Common myeloid progenitor, CD34-positive (primary cell): Measurements from ENCODE around the gene ACSBG1.

Experiments
- CTCF ChIA-PET: fragments of 350-600 bp; sonication (Branson Sonifier 250); formaldehyde crosslinking; loops from one replicate; lab custom pipeline; 2021; ENCODE audit warnings: antibody characterized with exemption; lab: Charles Lee
- POLR2A ChIA-PET: fragments of 350-600 bp; sonication (Branson Sonifier 250); formaldehyde crosslinking; loops from one replicate; lab custom pipeline; 2021; ENCODE audit warnings: antibody characterized with exemption; lab: Charles Lee
- DNase-seq, 3 donors: peaks; one replicate each; pipeline versions ENCODE4 v3.0.0 to v3.0.0-alpha.2; 2013
- H3K27ac ChIP-seq, 2 experiments: 1 replicate in 1 of 2; 2 replicates in 1 of 2; pipeline ENCODE4 v1.7.0; 2013; ENCODE audit warnings: inconsistent platforms in 2 of 2, low read length in 2 of 2, mild to moderate bottlenecking in 2 of 2, low read depth in 1 of 2, moderate library complexity in 1 of 2; ENCODE audit not compliant: severe bottlenecking in 2 of 2, insufficient read depth in 1 of 2, poor library complexity in 1 of 2
- H3K27me3 ChIP-seq, 5 experiments: replicated peaks in 2 of 5; 1 replicate in 3 of 5; 2 replicates in 2 of 5; pipeline versions ENCODE4 v1.6.1 to v1.7.0; 2013; ENCODE audit warnings: low read length in 4 of 5, mild to moderate bottlenecking in 2 of 5, moderate library complexity in 2 of 5, inconsistent platforms in 1 of 5; ENCODE audit not compliant: insufficient read depth in 5 of 5, control insufficient read depth in 4 of 5
- H3K36me3 ChIP-seq, 4 experiments: 1 replicate in 2 of 4; 2 replicates in 2 of 4; pipeline versions ENCODE4 v1.6.1 to v1.7.0; 2013; ENCODE audit warnings: low read length in 3 of 4, control low read depth in 1 of 4, mild to moderate bottlenecking in 1 of 4; ENCODE audit not compliant: control insufficient read depth in 4 of 4, insufficient read depth in 4 of 4
- H3K4me1 ChIP-seq, 4 experiments: 1 replicate in 3 of 4; 2 replicates in 1 of 4; pipeline versions ENCODE4 v1.6.1 to v1.7.1; 2013; ENCODE audit warnings: low read length in 3 of 4, mild to moderate bottlenecking in 3 of 4, control low read depth in 1 of 4, inconsistent platforms in 1 of 4, moderate library complexity in 1 of 4; ENCODE audit not compliant: control insufficient read depth in 4 of 4, insufficient read depth in 4 of 4; ENCODE audit errors: control extremely low read depth in 1 of 4
- H3K4me3 ChIP-seq, 7 experiments: 1 replicate in 4 of 7; 2 replicates in 3 of 7; pipeline versions ENCODE4 v1.5.1 to v1.7.0; 2013; ENCODE audit warnings: mild to moderate bottlenecking in 7 of 7, low read length in 6 of 7, moderate library complexity in 6 of 7, inconsistent platforms in 2 of 7, low read depth in 2 of 7, control low read depth in 1 of 7; ENCODE audit not compliant: insufficient read depth in 4 of 7, control insufficient read depth in 1 of 7; ENCODE audit errors: extremely low read depth in 1 of 7
- H3K9me3 ChIP-seq, 5 experiments: 1 replicate in 4 of 5; 2 replicates in 1 of 5; pipeline versions ENCODE4 v1.6.1 to v1.7.1; 2013; ENCODE audit warnings: low read length in 4 of 5, mild to moderate bottlenecking in 2 of 5, inconsistent platforms in 1 of 5, low read depth in 1 of 5, moderate library complexity in 1 of 5; ENCODE audit not compliant: control insufficient read depth in 4 of 5, insufficient read depth in 2 of 5; ENCODE audit errors: control extremely low read depth in 1 of 5
- WGBS: methylation state at CpG from one replicate; pipeline ENCODE4 v1.1.5; 2013; ENCODE audit not compliant: insufficient coverage; 5-methylcytosine and 5-hydroxymethylcytosine counted together

The ACSBG1 gene

DNA sequence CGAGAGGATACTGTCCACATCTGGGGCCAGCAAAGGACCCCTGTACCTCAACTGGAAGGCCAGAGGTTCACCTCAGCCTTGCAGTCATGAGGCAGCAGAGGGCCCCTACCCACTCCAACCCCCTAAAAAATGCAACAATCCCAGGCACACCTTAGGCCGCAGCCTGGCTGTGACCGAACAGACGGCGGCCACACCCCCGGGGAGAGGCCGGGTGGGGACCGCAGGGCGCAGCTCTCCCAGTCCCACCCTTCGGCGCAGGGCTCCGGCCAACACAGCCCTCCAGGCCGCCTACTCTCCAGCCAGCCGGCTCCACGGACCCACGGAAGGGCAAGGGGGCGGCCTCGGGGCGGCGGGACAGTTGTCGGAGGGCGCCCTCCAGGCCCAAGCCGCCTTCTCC, 29.5 kb upstream of the ACSBG1 start:
- H3K36me3 ChIP-seq, result no peaks in the 10 kb centered on the region
- no peaks in the 10 kb centered on the region for H3K9me3 ChIP-seq
- no peak overlapping the region for H3K27ac ChIP-seq
- CTCF ChIA-PET, result no interaction called here
- H3K4me3 ChIP-seq, result peak overlapping the region in 5 of 7 experiments; percentile 28 to 66 (median 43)
- WGBS, result 93% methylated on average over 14 of the region's 23 CpGs
- H3K4me1 ChIP-seq, result peaks cover 0 to 13% (median 8%) of the 10 kb centered on the region in 4 experiments
- DNase-seq, result no peak
- POLR2A ChIA-PET, result interaction anchor here (0.5 to 1.2 kb wide), 2 partner anchors 36 to 115 kb away, joined by 4 to 6 read pairs; partner anchors contain the start of genes IDH3A and SKIC8
- peaks cover 0 to 5% (median 0%) of the 10 kb centered on the region in 5 experiments for H3K27me3 ChIP-seq

DNA sequence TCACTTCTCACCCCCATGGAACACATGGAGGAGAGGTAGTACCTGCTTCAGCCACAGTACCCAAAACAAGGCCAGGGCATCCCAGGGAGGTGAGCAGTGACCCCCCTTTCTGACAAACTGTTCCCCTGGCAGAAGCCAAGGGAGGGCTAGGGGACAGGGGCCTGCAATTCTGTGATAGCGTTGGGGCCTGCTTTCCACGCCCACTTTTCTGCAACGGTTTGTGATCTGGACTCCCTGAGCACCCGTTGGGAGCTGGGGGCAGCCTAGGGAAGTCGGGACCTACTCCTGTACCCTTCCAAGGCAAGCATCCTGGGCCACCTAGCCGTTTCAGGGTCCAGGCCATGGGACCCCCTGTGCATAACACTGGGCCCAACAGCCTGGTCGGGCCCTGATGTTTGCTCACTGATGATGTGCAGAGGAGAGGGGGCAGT, 29.0 kb upstream of the ACSBG1 start:
- no peak overlapping the region for H3K4me3 ChIP-seq
- WGBS, result 97% methylated on average over 7 of the region's 7 CpGs
- no peaks in the 10 kb centered on the region for H3K36me3 ChIP-seq
- CTCF ChIA-PET, result no interaction called here
- POLR2A ChIA-PET, result interaction anchor here (0.5 to 1.2 kb wide), 2 partner anchors 36 to 114 kb away, joined by 4 to 6 read pairs; partner anchors contain the start of genes IDH3A and SKIC8
- H3K27ac ChIP-seq, result no peak overlapping the region
- H3K4me1 ChIP-seq, result peaks cover 0 to 13% (median 8%) of the 10 kb centered on the region in 4 experiments
- H3K9me3 ChIP-seq, result no peaks in the 10 kb centered on the region
- DNase-seq, result peak; percentile 7 to 62 (median 45)
- H3K27me3 ChIP-seq, result peaks cover 0 to 5% (median 0%) of the 10 kb centered on the region in 5 experiments

DNA sequence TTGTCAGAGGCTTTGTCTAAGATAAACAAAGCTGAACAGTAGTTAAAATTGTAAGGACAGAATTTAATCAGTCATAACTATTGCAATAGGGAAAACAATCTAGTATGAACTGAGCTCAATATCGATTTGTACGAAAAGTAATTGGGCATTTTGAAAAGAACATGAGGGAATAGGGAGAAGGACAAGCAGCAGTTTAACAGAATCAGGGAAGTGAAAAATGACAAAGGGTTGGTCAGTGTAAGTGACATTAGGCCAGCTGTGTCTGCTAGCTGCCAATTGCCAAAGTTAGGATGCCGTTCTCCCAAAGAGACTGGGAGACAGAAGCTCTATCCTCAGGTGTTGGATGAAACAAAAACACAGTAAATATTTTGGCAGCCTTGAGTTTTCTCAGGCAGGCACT, 26.7 kb upstream of the ACSBG1 start:
- WGBS, result 86% methylated on average over 1 of the region's 3 CpGs
- Histone ChIP-seq H3K36me3 (no peaks in the 10 kb centered on the region), H3K27me3 (peaks cover 0 to 5% (median 0%) of the 10 kb centered on the region in 5 experiments), H3K4me3 (no peak overlapping the region), H3K27ac (no peak overlapping the region), H3K4me1 (peaks cover 0 to 13% (median 8%) of the 10 kb centered on the region in 4 experiments), H3K9me3 (no peaks in the 10 kb centered on the region)
- ChIA-PET CTCF (interaction anchor here (1.0 to 1.5 kb wide), 2 partner anchors 15 to 21 kb away, joined by 3 to 4 read pairs; no protein-coding TSS in a partner anchor), POLR2A (interaction anchor here (0.7 kb wide), 1 partner anchor 54 kb away, joined by 3 read pairs; no protein-coding TSS in a partner anchor)
- DNase-seq, result no peak

DNA sequence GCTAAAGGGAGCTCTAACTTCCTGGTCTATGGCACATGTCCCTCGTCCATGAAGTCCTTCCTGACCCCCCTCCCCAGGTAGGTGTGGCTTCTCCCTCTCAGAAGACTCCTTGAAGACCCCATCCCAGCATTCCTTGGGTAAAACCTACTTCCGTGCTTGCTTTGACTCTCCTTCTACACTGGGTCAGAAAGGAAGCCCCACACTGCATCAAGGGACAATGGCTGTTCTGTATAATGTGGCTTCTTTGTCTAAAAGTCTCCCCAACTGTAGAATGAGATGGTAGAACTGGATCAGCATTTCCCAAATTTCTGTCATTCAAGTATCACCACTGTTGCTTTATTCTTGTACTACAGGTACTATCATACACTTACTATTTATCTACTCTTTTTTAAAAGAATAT, 26.1 kb upstream of the ACSBG1 start:
- H3K9me3 ChIP-seq, result no peaks in the 10 kb centered on the region
- no peak overlapping the region for H3K27ac ChIP-seq
- H3K4me3 ChIP-seq, result no peak overlapping the region
- peaks cover 0 to 11% (median 8%) of the 10 kb centered on the region in 4 experiments for H3K4me1 ChIP-seq
- H3K27me3 ChIP-seq, result peaks cover 0 to 3% (median 0%) of the 10 kb centered on the region in 5 experiments
- no peaks in the 10 kb centered on the region for H3K36me3 ChIP-seq
- no peak for DNase-seq
- CTCF ChIA-PET, result interaction anchor here (1.0 to 1.5 kb wide), 2 partner anchors 15 to 20 kb away, joined by 3 to 4 read pairs; no protein-coding TSS in a partner anchor
- POLR2A ChIA-PET, result interaction anchor here (0.6 kb wide), 1 partner anchor 100 kb away, joined by 3 read pairs; no protein-coding TSS in a partner anchor
- WGBS, result 96% methylated on average over 2 of the region's 2 CpGs

DNA sequence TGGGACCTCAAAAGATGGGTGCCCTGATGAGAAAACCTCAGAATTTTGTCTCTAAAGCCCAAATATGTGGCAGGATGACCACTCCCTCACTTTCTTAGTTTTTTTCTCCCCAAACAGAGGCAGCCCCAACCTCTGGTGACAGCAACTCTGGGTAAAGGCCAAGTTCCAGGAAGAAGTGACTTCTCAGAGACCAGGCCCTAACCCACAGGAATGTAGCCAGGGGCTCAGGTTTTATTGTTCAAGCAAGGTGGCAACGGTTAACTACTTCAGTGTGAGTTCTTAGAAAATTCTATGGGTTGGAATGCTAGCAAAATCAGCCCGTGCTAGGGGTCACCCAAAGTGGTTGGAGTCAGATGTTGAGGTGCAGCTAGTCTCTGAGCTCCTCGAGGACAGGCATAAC, 24.9 kb upstream of the ACSBG1 start:
- WGBS, result 100% methylated on average over 2 of the region's 3 CpGs
- CTCF ChIA-PET, result interaction anchor here (1.8 kb wide), 1 partner anchor 18 kb away, joined by 4 read pairs; no protein-coding TSS in a partner anchor
- no peaks in the 10 kb centered on the region for H3K9me3 ChIP-seq
- H3K27ac ChIP-seq, result no peak overlapping the region
- H3K4me1 ChIP-seq, result peaks cover 0 to 3% (median under 1%) of the 10 kb centered on the region in 4 experiments
- no peak overlapping the region for H3K4me3 ChIP-seq
- H3K36me3 ChIP-seq, result no peaks in the 10 kb centered on the region
- POLR2A ChIA-PET, result no interaction called here
- no peaks in the 10 kb centered on the region for H3K27me3 ChIP-seq
- DNase-seq, result no peak

DNA sequence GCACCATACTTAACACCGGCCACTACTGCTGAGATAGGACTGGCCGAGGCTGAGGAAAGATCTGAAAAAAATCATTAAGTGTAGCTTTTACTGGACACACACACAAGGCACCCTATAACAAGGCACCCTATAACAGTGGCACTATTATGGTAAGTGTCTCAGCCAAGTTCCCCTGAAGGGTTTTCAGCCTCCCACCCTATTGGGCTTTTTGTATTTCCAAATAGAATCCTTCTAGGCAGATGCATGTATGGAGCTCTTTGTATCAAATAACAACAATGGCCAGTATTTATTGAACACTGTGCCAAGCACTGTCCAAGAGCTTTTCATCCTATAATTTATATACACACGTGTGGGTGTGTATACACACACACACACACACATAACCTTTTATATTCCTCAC, 23.3 kb upstream of the ACSBG1 start:
- ChIA-PET POLR2A (no interaction called here), CTCF (interaction anchor here (0.6 to 1.8 kb wide), 4 partner anchors 9 to 30 kb away, joined by 3 to 4 read pairs (median 4); no protein-coding TSS in a partner anchor)
- Histone ChIP-seq H3K36me3 (no peaks in the 10 kb centered on the region), H3K4me1 (no peaks in the 10 kb centered on the region), H3K4me3 (no peak overlapping the region), H3K9me3 (no peaks in the 10 kb centered on the region), H3K27me3 (no peaks in the 10 kb centered on the region), H3K27ac (no peak overlapping the region)
- DNase-seq, result no peak
- WGBS, result 100% methylated on average over 1 of the region's 3 CpGs

DNA sequence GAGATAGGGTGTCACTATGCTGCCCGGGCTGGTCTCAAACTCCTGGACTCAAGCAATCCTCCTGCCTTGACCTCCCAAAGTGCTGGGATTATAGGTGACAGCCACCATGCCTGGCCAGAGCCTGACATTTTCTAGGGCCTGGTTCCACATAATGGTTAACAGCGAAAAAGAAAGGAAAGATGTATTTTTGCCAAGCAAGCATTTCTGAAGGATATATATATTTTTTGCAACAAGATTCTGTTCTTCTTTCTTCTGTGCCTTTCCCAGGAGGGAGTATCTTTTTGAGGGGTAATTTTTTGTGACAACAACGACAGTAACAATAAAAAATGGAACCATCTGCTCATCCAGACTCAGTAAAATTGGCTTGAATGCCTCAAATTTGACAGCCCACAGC, 21.7 kb upstream of the ACSBG1 start:
- Histone ChIP-seq H3K36me3 (no peaks in the 10 kb centered on the region), H3K4me3 (no peak overlapping the region), H3K27me3 (no peaks in the 10 kb centered on the region), H3K9me3 (no peaks in the 10 kb centered on the region), H3K27ac (no peak overlapping the region), H3K4me1 (no peaks in the 10 kb centered on the region)
- DNase-seq, result no peak
- 90% methylated on average over 2 of the region's 3 CpGs for WGBS
- ChIA-PET POLR2A (no interaction called here), CTCF (interaction anchor here (0.9 to 1.9 kb wide), 2 partner anchors 11 to 16 kb away, joined by 4 read pairs; no protein-coding TSS in a partner anchor)
